ENCODE results near the gene DHX35. TPM values are rescaled to one million over a fixed set of nuclear protein-coding genes. Genes with fewer than 3 reads are reported as not detected.
A peak's percentile ranks its signal among the peaks of the same experiment; 100 is the strongest.

DHX35 gene
- total RNA-seq, 2 experiments from 2014 or later: 7.3 to 7.6 TPM

DNA sequence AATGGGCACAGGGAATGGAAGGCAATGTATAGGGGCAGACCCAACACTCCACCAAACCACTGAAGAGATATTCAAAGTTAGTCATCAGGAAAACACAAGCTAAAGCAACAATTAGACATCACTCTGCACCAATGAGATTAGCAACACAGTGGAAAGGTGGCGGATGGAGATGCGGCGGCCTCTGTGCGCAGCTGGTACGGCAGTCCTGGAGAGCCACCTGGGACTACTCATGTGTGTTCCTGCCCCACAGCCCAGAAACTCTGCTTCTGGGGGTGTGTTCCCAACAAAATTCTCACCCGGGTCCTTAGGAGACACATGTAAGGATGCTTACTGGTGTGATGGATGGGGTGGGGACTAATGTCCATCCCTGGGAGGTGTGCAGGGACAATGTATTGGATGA lies 82.4 kb downstream of the DHX35 start:
- Mint-ChIP-seq H3K27me3 (no peaks in the 10 kb centered on the region), H3K36me3 (ENCODE audit: low read depth) (peaks cover 22% of the 10 kb centered on the region), H3K4me1 (ENCODE audit: low read depth) (peaks cover 7% of the 10 kb centered on the region), H3K9me3 (no peaks in the 10 kb centered on the region), H3K4me3 (no peak overlapping the region), H3K27ac (no peak overlapping the region)
- TF ChIP-seq, protein P1, sequence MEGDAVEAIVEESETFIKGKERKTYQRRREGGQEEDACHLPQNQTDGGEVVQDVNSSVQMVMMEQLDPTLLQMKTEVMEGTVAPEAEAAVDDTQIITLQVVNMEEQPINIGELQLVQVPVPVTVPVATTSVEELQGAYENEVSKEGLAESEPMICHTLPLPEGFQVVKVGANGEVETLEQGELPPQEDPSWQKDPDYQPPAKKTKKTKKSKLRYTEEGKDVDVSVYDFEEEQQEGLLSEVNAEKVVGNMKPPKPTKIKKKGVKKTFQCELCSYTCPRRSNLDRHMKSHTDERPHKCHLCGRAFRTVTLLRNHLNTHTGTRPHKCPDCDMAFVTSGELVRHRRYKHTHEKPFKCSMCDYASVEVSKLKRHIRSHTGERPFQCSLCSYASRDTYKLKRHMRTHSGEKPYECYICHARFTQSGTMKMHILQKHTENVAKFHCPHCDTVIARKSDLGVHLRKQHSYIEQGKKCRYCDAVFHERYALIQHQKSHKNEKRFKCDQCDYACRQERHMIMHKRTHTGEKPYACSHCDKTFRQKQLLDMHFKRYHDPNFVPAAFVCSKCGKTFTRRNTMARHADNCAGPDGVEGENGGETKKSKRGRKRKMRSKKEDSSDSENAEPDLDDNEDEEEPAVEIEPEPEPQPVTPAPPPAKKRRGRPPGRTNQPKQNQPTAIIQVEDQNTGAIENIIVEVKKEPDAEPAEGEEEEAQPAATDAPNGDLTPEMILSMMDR (IDR thresholded peaks at IDR 0.05): no peak
- DNase-seq: no peak
- Histone ChIP-seq H3K4me1 (ENCODE audit: insufficient read depth, low read length) (peaks cover 4% of the 10 kb centered on the region), H3K4me3 (ENCODE audit: low read length) (no peak overlapping the region), H3K36me3 (ENCODE audit: insufficient read depth, low read length) (peaks cover 21% of the 10 kb centered on the region), H3K27me3 (ENCODE audit: control insufficient read depth in 1 of 2, insufficient read depth in 2 of 2, low read length in 2 of 2) (no peaks in the 10 kb centered on the region), H3K9me3 (ENCODE audit: control insufficient read depth in 1 of 2, insufficient read depth in 1 of 2, low read length in 2 of 2) (no peaks in the 10 kb centered on the region), H3K27ac (ENCODE audit: low read depth in 1 of 2, low read length in 2 of 2) (no peak overlapping the region)
- CTCF ChIA-PET: no interaction called here
- POLR2A ChIA-PET: no interaction called here
- intact Hi-C loops (cut with DNase I, micrococcal nuclease): no loop called here
- ATAC-seq (ENCODE audit: poor library complexity): no peak

DNA sequence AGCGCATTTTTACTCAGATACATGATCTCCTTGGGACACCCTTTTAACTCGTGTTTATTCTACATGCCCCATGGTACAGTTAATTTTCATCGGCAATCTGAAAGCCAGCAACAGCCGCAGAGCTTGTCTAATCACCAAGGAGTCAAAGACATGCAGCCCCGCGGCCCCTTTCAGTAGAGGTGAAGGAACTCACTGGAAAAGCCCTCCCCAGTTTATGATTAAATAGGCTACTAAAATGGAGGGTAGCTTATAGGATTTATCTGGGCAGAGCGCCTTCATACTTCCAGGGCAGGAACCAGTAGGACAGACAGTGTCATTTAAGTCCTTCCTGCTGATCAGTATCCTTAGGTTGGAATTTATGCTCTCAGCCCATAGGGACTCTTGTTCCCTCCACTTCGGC lies 83.5 kb downstream of the DHX35 start:
- H3K4me1 ChIP-seq (ENCODE audit: insufficient read depth, low read length): peaks cover 15% of the 10 kb centered on the region
- ChIA-PET POLR2A (no interaction called here), CTCF (no interaction called here)
- no peak overlapping the region for H3K4me3 ChIP-seq (ENCODE audit: low read length)
- no peak overlapping the region for H3K27ac ChIP-seq (ENCODE audit: low read depth in 1 of 2, low read length in 2 of 2)
- H3K27me3 ChIP-seq (ENCODE audit: control insufficient read depth in 1 of 2, insufficient read depth in 2 of 2, low read length in 2 of 2): no peaks in the 10 kb centered on the region
- ATAC-seq (ENCODE audit: poor library complexity) (no peak), DNase-seq (no peak)
- H3K4me3 Mint-ChIP-seq: no peak overlapping the region
- no peaks in the 10 kb centered on the region for H3K9me3 ChIP-seq (ENCODE audit: control insufficient read depth in 1 of 2, insufficient read depth in 1 of 2, low read length in 2 of 2)
- H3K36me3 Mint-ChIP-seq (ENCODE audit: low read depth): peaks cover 18% of the 10 kb centered on the region
- no peaks in the 10 kb centered on the region for H3K9me3 Mint-ChIP-seq
- peaks cover 10% of the 10 kb centered on the region for H3K36me3 ChIP-seq (ENCODE audit: insufficient read depth, low read length)
- no peak overlapping the region for H3K27ac Mint-ChIP-seq
- H3K27me3 Mint-ChIP-seq: no peaks in the 10 kb centered on the region
- H3K4me1 Mint-ChIP-seq (ENCODE audit: low read depth): peaks cover 11% of the 10 kb centered on the region
- intact Hi-C loops (cut with DNase I, micrococcal nuclease): loop anchor here in 1 of 2 experiments (5.0 kb wide), 1 partner anchor 1917 kb away; no protein-coding TSS in a partner anchor
- TF ChIP-seq, protein P1 (IDR thresholded peaks at IDR 0.05): no peak

DNA sequence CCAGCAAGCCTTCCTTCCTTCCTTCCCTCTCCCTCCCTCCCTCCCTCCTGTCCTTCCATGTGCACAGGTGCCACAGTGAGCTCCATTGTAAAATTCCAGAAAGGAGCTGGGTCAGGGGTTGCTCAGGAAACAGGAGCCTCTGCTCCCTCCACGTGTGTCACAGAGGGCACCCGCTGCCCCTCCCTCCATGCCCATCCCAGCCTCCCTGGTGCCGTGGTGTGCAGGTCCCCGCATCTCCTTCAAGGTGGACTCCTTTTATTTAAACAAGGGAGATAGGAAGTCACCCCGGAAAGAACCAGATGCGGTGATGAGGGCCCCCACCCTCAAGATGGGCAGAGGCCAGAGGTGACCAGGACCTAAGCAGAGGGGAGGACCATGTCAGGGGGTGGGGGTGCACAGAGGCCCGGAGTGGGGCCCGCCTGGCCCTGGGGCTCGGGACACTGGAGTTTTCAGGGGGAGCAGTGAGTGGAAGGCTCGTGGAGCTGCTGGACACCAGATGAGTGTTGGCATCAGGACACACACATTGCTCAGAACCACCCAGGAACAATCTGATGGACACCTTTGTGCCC lies 85.4 kb downstream of the DHX35 start:
- H3K9me3 Mint-ChIP-seq: no peaks in the 10 kb centered on the region
- CTCF ChIA-PET: interaction anchor here (0.8 kb wide), 1 partner anchor 33 kb away, joined by 3 read pairs; no protein-coding TSS in a partner anchor
- Histone ChIP-seq H3K27ac (ENCODE audit: low read depth in 1 of 2, low read length in 2 of 2) (no peak overlapping the region), H3K4me3 (ENCODE audit: low read length) (no peak overlapping the region), H3K9me3 (ENCODE audit: control insufficient read depth in 1 of 2, insufficient read depth in 1 of 2, low read length in 2 of 2) (no peaks in the 10 kb centered on the region), H3K36me3 (ENCODE audit: insufficient read depth, low read length) (peaks cover 4% of the 10 kb centered on the region), H3K27me3 (ENCODE audit: control insufficient read depth in 1 of 2, insufficient read depth in 2 of 2, low read length in 2 of 2) (no peaks in the 10 kb centered on the region), H3K4me1 (ENCODE audit: insufficient read depth, low read length) (peaks cover 15% of the 10 kb centered on the region)
- ATAC-seq (ENCODE audit: poor library complexity) (no peak), DNase-seq (peak in 2 of 14 experiments; percentile 4 to 17)
- H3K4me1 Mint-ChIP-seq (ENCODE audit: low read depth): peaks cover 11% of the 10 kb centered on the region
- intact Hi-C loops (cut with DNase I, micrococcal nuclease): loop anchor here (1.0 to 5.0 kb wide), 2 partner anchors 401 to 1915 kb away; no protein-coding TSS in a partner anchor
- TF ChIP-seq, protein P1 (IDR thresholded peaks at IDR 0.05): no peak
- peaks cover 13% of the 10 kb centered on the region for H3K36me3 Mint-ChIP-seq (ENCODE audit: low read depth)
- no peak overlapping the region for H3K27ac Mint-ChIP-seq
- H3K27me3 Mint-ChIP-seq: no peaks in the 10 kb centered on the region
- POLR2A ChIA-PET: no interaction called here
- H3K4me3 Mint-ChIP-seq: no peak overlapping the region
